H9 (cell line): ENCODE results near the gene SLC38A3. TPM values are rescaled to one million over a fixed set of nuclear protein-coding genes. Genes with fewer than 3 reads are reported as not detected.
A peak's percentile ranks its signal among the peaks of the same experiment; 100 is the strongest.

Experiments
- DNase-seq: peaks from one replicate; pipeline ENCODE4 v3.0.0-alpha.2; 2017
- H2AFZ ChIP-seq: one replicate; pipeline ENCODE4 v1.6.1; 2013; ENCODE audit warnings: mild to moderate bottlenecking, low read length, control low read depth, moderate library complexity
- H2AK5ac ChIP-seq: 2 replicates; pipeline ENCODE4 v1.6.1; 2013; ENCODE audit warnings: low read length, control low read depth, mixed read lengths; ENCODE audit not compliant: insufficient read length
- H2BK120ac ChIP-seq: one replicate; pipeline ENCODE4 v1.6.1; 2013; ENCODE audit warnings: low read depth, mild to moderate bottlenecking, low read length, control low read depth, inconsistent platforms; ENCODE audit not compliant: poor library complexity, severe bottlenecking
- H2BK12ac ChIP-seq: 2 replicates; pipeline ENCODE4 v1.6.1; 2013; ENCODE audit warnings: low read length, control low read depth, mixed read lengths, low read depth; ENCODE audit not compliant: insufficient read length
- H2BK15ac ChIP-seq: 2 replicates; pipeline ENCODE4 v1.6.1; 2013; ENCODE audit warnings: low read depth, low read length, control low read depth
- H2BK20ac ChIP-seq: one replicate; pipeline ENCODE4 v1.6.1; 2013; ENCODE audit warnings: low read depth, mild to moderate bottlenecking, low read length, control low read depth, inconsistent platforms; ENCODE audit not compliant: poor library complexity, severe bottlenecking
- H2BK5ac ChIP-seq: 2 replicates; pipeline ENCODE4 v1.6.1; 2013; ENCODE audit warnings: low read length, control low read depth, mixed read lengths; ENCODE audit not compliant: insufficient read length
- H3K14ac ChIP-seq: 2 replicates; pipeline ENCODE4 v1.6.1; 2013; ENCODE audit warnings: low read length, control low read depth; ENCODE audit not compliant: insufficient read depth
- H3K18ac ChIP-seq: 2 replicates; pipeline ENCODE4 v1.6.1; 2013; ENCODE audit warnings: low read depth, mild to moderate bottlenecking, mixed read lengths, low read length, control low read depth; ENCODE audit not compliant: insufficient read length
- H3K23ac ChIP-seq: 2 replicates; pipeline ENCODE4 v1.6.1; 2013; ENCODE audit warnings: low read length, control low read depth, mixed read lengths, low read depth; ENCODE audit not compliant: insufficient read length
- H3K23me2 ChIP-seq: 2 replicates; pipeline ENCODE4 v1.6.1; 2013; ENCODE audit warnings: low read depth, mild to moderate bottlenecking, mixed read lengths, low read length, control low read depth; ENCODE audit not compliant: insufficient read length, poor library complexity, severe bottlenecking
- H3K27ac ChIP-seq: 2 replicates; pipeline ENCODE4 v1.5.1; 2013; ENCODE audit warnings: low read length, control low read depth, mixed read lengths, low read depth; ENCODE audit not compliant: insufficient read length
- H3K27me3 ChIP-seq: 2 replicates; pipeline ENCODE4 v1.6.1; 2013; ENCODE audit warnings: low read length, control low read depth, inconsistent platforms; ENCODE audit not compliant: insufficient read depth
- H3K4ac ChIP-seq: 2 replicates; pipeline ENCODE4 v1.6.1; 2013; ENCODE audit warnings: low read depth, mild to moderate bottlenecking, control low read depth, inconsistent platforms, low read length, moderate library complexity
- H3K4me1 ChIP-seq: 2 replicates; pipeline ENCODE4 v1.6.1; 2013; ENCODE audit warnings: low read length, control low read depth, inconsistent platforms; ENCODE audit not compliant: insufficient read depth
- H3K4me2 ChIP-seq: 2 replicates; pipeline ENCODE4 v1.6.1; 2013; ENCODE audit warnings: low read length, control low read depth, mixed read lengths; ENCODE audit not compliant: insufficient read length, insufficient read depth
- H3K56ac ChIP-seq: 2 replicates; pipeline ENCODE4 v1.6.1; 2013; ENCODE audit warnings: low read depth, mild to moderate bottlenecking, mixed read lengths, low read length, control low read depth; ENCODE audit not compliant: insufficient read length
- H3K79me1 ChIP-seq: 2 replicates; pipeline ENCODE4 v1.6.1; 2013; ENCODE audit warnings: low read depth, mild to moderate bottlenecking, moderate library complexity, low read length, control low read depth, inconsistent platforms; ENCODE audit not compliant: insufficient read depth, poor library complexity, severe bottlenecking
- H3K79me2 ChIP-seq: 2 replicates; pipeline ENCODE4 v1.6.1; 2013; ENCODE audit warnings: low read length, control low read depth, inconsistent platforms; ENCODE audit not compliant: insufficient read depth
- H3K9ac ChIP-seq: 2 replicates; pipeline ENCODE4 v1.6.1; 2013; ENCODE audit warnings: low read length, control low read depth, mixed read lengths; ENCODE audit not compliant: insufficient read length; ENCODE audit errors: extremely low read depth
- H3K9me3 ChIP-seq: one replicate; pipeline ENCODE4 v1.6.1; 2013; ENCODE audit warnings: low read depth, low read length, inconsistent platforms; ENCODE audit not compliant: control insufficient read depth
- H3T11ph ChIP-seq: one replicate; pipeline ENCODE4 v1.6.1; 2013; ENCODE audit warnings: mild to moderate bottlenecking, low read length, control low read depth, inconsistent platforms
- H4K20me1 ChIP-seq: one replicate; pipeline ENCODE4 v1.6.1; 2013; ENCODE audit not compliant: control insufficient read depth, insufficient read length, insufficient read depth
- H4K5ac ChIP-seq: 2 replicates; pipeline ENCODE4 v1.6.1; 2013; ENCODE audit warnings: low read depth, mild to moderate bottlenecking, mixed read lengths, low read length, control low read depth; ENCODE audit not compliant: insufficient read length
- H4K8ac ChIP-seq: replicated peaks from 2 replicates; pipeline ENCODE4 v1.6.1; 2013; ENCODE audit warnings: low read length, control low read depth, mixed read lengths, low read depth; ENCODE audit not compliant: insufficient read length
- H4K91ac ChIP-seq: 2 replicates; pipeline ENCODE4 v1.6.1; 2013; ENCODE audit warnings: low read depth, mild to moderate bottlenecking, moderate library complexity, mixed read lengths, low read length, control low read depth; ENCODE audit not compliant: insufficient read length
- H3K27ac Mint-ChIP-seq, 3 experiments: 2 replicates in 2 of 3; 3 replicates in 1 of 3; pipeline ENCODE4 v1.8.0; 2020 to 2021; ENCODE audit warnings: mixed read lengths in 3 of 3, mild to moderate bottlenecking in 1 of 3, moderate library complexity in 1 of 3
- H3K27me3 Mint-ChIP-seq: 2 replicates; pipeline ENCODE4 v1.8.0; 2021; ENCODE audit warnings: low read depth, mild to moderate bottlenecking, moderate library complexity, mixed read lengths
- H3K36me3 Mint-ChIP-seq, 3 experiments: 2 replicates in 2 of 3; 3 replicates in 1 of 3; pipeline ENCODE4 v1.8.0; 2020 to 2021; ENCODE audit warnings: low read depth in 3 of 3, mixed read lengths in 3 of 3; ENCODE audit not compliant: insufficient read depth in 1 of 3
- H3K4me1 Mint-ChIP-seq, 2 experiments: 2 replicates each; pipeline ENCODE4 v1.8.0; 2020; ENCODE audit warnings: mixed read lengths in 2 of 2
- H3K4me3 Mint-ChIP-seq, 2 experiments: 2 replicates in 1 of 2; 3 replicates in 1 of 2; pipeline ENCODE4 v1.8.0; 2020 to 2021; ENCODE audit warnings: mild to moderate bottlenecking in 2 of 2, mixed read lengths in 2 of 2, moderate library complexity in 1 of 2
- H3K9me3 Mint-ChIP-seq, 2 experiments: 2 replicates in 1 of 2; 3 replicates in 1 of 2; pipeline ENCODE4 v1.8.0; 2020; ENCODE audit warnings: mild to moderate bottlenecking in 2 of 2, mixed read lengths in 2 of 2, moderate library complexity in 1 of 2
- WGBS: extraction: QIAGEN DNeasy Blood & Tissue Kit; methylation state at CpG from one replicate; pipeline ENCODE4 v1.1.7; 2013; ENCODE audit warnings: missing lambda C conversion rate, low lambda C conversion rate, mixed read lengths; ENCODE audit not compliant: insufficient read length; ENCODE audit errors: extremely low coverage; 5-methylcytosine and 5-hydroxymethylcytosine counted together
- total RNA-seq: library from RNA; stranded (reverse); gene quantifications from 2 replicates; pipeline ENCODE4 v1.2.1, GENCODE V29; 2021
- TF ChIP-seq, protein P1 (sequence below): fragments of 200-600 bp; sonication (generic); conservative IDR thresholded peaks from 3 replicates; pipeline ENCODE4 v1.8.0; 2021; ENCODE audit warnings: antibody characterized with exemption, mild to moderate bottlenecking

The SLC38A3 gene
- total RNA-seq, 1 experiment from 2014 or later = 1.4 TPM

DNA sequence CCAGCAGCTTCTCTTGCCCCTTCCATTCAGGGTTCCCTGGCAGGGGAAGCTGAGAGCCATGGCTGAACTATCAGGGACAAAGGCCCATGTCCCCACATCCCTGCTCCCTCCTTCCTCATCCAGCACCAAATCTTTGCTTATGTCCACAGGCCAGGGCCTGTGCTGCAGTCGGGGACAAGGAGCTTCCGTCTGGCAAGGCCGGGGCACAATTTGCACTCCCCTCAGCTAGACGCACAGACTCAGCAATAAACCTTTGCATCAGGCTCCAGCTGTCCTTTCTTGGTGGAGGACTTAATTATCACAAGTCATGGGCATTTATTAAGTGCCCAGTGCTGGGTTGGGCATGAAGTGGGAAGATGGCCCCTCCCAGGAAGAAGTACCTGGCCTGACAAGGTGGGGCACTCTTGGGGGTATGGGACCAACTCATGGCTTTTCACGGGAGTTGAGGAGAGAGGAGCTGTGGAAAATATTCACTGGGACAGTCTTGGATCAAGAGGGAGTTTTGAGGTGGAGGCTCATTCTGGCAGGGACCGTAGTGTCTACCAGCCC, 8.7 kb upstream of the SLC38A3 start:
- Histone ChIP-seq H2AK5ac (no peak overlapping the region), H3K14ac (no peak overlapping the region), H3K23me2 (no peaks in the 10 kb centered on the region), H3K4ac (no peak overlapping the region), H2AFZ (no peak overlapping the region), H3T11ph (no peak overlapping the region), H3K23ac (no peak overlapping the region), H4K91ac (no peak overlapping the region), H2BK15ac (no peak overlapping the region), H3K4me1 (no peaks in the 10 kb centered on the region), H2BK12ac (no peak overlapping the region), H3K9ac (no peak overlapping the region), H4K20me1 (no peaks in the 10 kb centered on the region), H3K18ac (no peak overlapping the region), H3K27me3 (no peaks in the 10 kb centered on the region; the same call in 1 of the 2 replicates), H3K79me2 (no peaks in the 10 kb centered on the region), H2BK5ac (no peak overlapping the region), H3K9me3 (no peaks in the 10 kb centered on the region), H3K27ac (no peak overlapping the region), H4K5ac (no peak overlapping the region), H4K8ac (no peak overlapping the region), H3K79me1 (no peaks in the 10 kb centered on the region), H2BK20ac (no peak overlapping the region), H3K56ac (no peak overlapping the region), H3K4me2 (no peak overlapping the region), H2BK120ac (no peak overlapping the region)
- TF ChIP-seq, protein P1, sequence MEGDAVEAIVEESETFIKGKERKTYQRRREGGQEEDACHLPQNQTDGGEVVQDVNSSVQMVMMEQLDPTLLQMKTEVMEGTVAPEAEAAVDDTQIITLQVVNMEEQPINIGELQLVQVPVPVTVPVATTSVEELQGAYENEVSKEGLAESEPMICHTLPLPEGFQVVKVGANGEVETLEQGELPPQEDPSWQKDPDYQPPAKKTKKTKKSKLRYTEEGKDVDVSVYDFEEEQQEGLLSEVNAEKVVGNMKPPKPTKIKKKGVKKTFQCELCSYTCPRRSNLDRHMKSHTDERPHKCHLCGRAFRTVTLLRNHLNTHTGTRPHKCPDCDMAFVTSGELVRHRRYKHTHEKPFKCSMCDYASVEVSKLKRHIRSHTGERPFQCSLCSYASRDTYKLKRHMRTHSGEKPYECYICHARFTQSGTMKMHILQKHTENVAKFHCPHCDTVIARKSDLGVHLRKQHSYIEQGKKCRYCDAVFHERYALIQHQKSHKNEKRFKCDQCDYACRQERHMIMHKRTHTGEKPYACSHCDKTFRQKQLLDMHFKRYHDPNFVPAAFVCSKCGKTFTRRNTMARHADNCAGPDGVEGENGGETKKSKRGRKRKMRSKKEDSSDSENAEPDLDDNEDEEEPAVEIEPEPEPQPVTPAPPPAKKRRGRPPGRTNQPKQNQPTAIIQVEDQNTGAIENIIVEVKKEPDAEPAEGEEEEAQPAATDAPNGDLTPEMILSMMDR = no peak
- Mint-ChIP-seq H3K36me3 (no peaks in the 10 kb centered on the region), H3K9me3 (no peaks in the 10 kb centered on the region; a peak in 1 of 5 replicates), H3K4me1 (peaks cover 5 to 11% of the 10 kb centered on the region in 2 experiments; a peak in 3 of 4 replicates), H3K27ac (peak overlapping the region in 1 of 3 experiments; percentile 22; a peak in 1 of 7 replicates), H3K4me3 (no peak overlapping the region; a peak in 1 of 5 replicates), H3K27me3 (peaks cover 52% of the 10 kb centered on the region)
- no peak for DNase-seq
- WGBS = no CpG with 5 or more reads among the region's 6 CpGs
